T-helper 9 cell (primary cell): ENCODE results near the gene BCAS3.
"Not testable (repeated sequence)": the region's sequence is repeated elsewhere in the genome, so short reads cannot be mapped to it uniquely, and the experiment has no call there.

Source experiments
- DNase-seq: peaks from one replicate; pipeline ENCODE4 v3.0.0-alpha.2; 2020

BCAS3 gene

DNA sequence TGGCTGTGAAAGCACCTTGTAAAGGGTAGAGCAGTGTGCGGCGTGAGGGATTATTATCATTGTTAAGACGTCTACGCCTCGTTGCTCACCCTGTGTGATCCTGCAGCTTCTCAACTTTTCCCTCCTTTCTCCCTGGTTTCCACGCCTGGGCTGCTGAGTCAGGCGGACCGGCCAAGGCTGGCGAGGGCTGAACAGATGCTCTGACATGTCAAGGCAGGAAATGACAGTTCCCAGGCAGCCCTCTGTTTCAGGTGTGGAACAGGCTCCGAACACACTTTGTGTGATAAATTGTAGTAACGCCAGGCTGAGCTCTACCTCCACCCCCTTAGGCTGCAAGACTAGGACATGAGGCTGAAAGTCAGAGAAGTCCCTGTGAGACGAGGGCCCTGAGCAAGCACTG lies 676.0 kb downstream of the BCAS3 start:
- DNase-seq: no peak

DNA sequence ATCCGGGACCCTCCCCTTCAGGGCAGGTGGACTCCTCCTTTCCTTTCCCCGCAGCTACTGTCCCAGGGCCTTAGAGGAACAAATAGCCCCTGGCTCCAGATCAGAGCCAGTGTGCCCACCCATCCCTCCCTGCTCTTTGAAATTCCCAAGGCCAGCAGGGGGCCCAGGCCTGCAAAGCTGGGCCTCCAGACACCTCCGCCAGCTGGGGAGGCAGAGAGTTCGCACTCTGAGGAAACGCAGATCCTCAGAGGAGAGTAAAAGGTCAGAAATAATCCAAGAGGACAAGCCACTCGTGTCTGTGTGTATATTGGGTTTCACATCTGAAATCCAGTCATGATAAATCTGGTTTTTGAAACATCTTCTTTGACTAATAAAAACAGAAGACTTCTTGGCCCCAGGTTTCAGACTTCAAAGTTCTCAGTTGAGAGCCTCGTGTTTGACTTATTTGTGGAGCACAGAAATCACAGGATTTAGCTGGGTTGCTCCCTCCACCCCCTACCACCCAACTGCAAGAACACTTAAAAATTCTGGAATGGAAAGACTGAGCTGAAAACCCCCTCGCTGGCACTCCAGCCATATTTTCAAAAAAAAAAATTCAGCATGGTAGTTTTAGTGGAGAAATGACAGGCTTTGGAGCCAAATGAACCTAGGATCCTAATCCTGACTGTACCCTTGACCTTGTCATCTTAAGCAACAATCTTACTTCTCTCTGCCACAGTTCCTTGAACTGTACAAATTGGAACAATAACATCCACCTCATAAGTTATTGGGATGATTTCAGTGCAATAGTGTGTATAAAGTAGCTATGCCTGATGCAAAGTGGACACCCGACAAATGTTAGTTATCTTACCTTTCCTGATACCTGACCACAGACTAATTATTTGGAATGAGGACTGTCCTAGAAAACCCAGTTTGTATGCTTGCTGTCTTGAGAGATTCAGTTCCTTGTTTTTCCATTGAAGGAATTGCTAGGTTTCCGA lies 677.5 kb downstream of the BCAS3 start:
- no peak for DNase-seq

- not testable (repeated sequence) for DNase-seq
Observed at GRCh38 chr17:61357061-61357460, 679.4 kb downstream of the BCAS3 start.

GRCh38 chr17:61359513-61359912 lies 681.9 kb downstream of the BCAS3 start:
- not testable (repeated sequence) for DNase-seq

DNA sequence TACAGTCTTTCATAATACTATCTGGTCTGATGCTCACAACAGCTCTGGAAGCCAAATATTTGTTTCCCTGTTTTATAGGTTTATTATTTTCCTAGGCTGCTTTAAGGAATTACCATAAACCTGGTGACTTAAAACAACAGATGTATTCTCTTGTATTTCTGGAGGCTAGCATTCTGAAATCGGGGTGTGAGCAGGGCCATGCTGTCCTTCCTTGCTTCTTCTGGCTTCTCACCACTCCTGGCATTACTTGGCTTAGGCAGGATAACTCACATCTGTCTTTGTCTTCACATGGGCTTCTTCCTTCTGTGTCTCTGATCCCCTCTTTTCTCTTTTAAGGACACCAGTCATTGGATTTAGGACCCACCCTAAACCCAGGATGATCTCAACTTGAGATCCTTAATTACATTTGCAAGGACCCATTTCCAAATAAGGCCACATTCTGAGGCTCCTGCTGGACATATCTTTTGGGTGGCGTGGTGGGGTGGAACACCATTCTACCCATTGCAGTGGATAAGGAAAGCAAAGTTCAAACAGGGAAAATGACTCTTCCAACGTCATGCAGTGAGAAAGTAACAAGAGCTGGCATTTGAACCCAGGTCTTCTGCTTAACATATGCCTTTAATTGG lies 682.8 kb downstream of the BCAS3 start:
- no peak for DNase-seq

GRCh38 chr17:61361084-61361483 lies 683.4 kb downstream of the BCAS3 start:
- no peak for DNase-seq

- DNase-seq: no peak
Observed at GRCh38 chr17:61362396-61362795, 684.7 kb downstream of the BCAS3 start.

- DNase-seq: no peak
Observed at GRCh38 chr17:61362852-61363600, 685.4 kb downstream of the BCAS3 start.

GRCh38 chr17:61363601-61364462 lies 686.2 kb downstream of the BCAS3 start:
- no peak for DNase-seq

DNA sequence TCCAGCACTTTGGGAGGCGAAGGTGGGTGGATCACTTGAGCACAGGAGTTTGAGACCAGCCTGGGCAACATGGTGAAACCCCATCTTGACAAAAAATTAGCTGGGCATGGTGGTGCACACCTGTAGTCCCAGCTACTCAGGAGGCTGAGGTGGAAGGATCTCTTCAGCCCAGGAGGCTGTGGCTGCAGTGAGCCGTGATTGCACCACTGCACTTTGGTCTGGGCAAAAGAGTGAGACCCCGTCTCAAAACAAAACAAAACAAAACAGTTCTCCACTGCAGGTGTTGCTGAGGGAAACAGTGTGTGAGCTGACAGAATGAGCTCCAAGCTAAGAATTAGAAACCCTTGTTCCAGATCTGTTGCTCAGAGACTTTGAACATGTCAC lies 686.8 kb downstream of the BCAS3 start:
- DNase-seq: no peak

DNA sequence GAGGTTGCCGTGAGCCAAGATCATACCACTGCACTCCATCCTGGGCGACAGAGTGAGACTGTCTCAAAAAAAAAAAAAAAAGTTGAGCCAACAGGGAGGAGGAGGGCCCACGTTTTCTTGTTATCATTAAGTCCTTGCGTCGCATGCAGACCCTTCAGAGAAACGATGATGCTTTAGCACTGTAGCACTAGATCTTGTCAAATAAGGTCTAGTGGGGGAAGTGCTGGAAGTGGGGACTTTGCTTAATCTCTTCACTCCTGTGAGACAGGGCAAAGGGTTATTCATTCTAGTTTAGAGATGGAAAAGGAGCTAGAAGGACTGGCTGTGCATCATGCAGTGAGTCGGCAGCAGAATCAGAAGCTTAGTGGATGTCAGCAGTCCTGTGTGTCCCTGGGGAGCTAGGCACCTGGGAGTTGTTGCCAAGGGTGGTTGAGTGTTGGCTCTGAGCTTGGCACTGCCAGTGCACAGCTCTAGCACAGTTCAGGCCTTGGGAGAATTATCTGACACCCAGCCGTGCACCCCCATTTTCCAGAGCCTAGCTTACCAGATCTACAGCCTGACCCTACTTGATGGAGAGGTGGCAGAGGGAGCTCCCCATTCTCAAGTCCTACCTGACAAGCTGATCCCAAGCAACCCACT lies 688.5 kb downstream of the BCAS3 start:
- DNase-seq: no peak

DNA sequence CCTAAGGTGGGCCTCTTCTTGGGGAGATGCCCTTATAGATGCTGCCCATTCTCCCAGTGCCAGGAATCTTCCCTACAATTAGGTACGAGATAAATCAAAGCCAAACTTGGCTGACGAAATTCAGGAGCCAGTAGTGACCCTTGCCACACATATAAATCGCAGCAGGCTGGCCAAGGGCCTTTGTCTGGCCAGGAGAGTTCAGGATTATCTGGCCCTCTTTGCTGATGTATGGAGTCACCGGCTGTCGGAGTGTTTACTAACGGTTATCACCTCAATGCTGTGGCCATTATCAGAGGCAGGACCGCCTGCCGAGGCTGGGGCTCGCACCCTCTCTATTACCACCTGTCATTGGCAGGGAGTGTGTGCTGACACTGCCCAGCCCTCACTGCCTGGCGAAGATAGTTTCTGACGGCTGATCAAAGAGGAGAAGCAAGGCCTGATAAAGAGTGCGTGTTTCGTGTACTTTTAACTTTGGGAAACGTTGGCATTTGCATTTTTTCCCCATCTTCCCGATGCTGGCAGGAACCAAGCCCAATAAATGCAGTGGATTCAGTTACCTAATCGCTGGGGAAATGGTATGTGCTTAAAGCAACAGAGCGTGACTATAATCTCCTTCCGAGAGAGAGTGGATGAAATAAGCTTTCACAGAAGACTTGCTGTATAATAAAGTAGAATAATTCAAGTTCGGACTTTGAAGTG lies 689.2 kb downstream of the BCAS3 start:
- DNase-seq: no peak

DNA sequence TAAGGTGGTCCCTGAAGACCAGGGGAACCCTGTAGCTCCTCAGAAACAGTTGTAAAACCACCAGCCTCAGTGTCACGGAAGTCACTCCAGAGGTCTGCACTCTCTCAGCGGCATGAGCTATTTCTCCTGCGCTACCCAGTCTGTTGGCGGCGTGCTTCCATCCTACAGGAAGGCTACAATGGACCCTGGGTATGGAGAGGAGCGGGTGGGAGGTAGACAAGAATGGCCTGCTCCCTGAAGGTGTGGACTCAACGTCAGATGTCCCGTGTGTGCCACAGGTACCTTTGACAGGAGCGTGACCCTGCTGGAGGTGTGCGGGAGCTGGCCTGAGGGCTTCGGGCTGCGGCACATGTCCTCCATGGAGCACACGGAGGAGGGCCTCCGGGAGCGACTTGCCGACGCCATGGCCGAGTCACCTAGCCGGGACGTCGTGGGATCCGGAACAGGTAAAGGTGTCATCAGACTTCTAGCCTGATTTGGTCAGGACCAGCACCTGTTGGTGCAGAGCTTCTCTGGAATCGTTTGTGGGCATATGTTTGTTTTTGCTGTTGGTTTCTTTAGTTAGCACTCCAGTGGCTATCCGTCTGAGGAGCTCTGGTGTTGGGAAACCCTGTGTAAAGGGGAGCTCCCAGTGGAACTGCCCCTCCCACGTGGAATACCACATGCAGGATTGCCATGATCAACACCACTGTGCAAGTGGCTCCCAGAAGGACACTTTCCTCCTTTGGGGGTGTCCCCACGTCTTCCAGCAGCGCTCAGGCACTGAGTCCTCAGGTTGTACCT lies 690.6 kb downstream of the BCAS3 start:
- DNase-seq: no peak

GRCh38 chr17:61368832-61369450 lies 691.3 kb downstream of the BCAS3 start:
- no peak for DNase-seq

- no peak for DNase-seq
Observed at GRCh38 chr17:61369751-61370150, 692.1 kb downstream of the BCAS3 start.

DNA sequence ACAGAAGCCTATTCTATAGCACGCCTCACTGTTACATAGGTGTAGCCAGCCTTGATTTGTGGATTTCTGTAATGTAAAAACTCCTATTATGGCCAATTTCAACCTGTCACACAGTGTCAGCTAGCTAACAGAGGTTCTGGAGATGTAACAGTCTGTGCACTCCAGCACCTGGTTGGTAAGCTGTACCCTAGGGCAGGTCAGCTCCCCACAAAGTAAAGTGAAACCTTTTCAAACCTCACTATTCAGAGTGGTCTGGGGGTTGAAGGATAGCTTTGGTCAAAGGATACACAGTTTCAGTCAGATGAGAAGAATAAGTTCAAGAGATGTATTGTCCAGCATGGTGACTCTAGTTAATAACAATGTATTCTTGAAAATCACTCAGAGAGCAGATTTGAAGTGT lies 693.5 kb downstream of the BCAS3 start:
- no peak for DNase-seq

DNA sequence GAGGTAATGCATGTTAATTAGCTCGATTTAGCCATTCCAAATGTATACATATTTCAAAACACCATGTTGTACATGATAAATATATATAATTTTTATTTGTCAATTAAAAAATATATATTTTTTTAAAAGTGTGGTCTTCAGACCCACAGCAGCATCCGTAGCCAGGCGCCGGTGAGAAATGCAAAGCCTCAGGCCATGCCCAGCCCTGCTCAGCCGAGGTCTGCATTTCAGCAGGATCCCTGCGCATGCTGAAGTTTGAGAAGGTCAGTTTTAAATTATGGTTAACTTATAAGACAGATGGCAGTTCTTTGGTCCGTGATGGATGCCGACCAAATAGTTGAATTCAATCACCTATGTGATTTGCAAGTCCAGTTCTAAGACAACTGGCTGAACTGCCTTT lies 694.0 kb downstream of the BCAS3 start:
- DNase-seq: no peak

GRCh38 chr17:61372436-61372835 lies 694.8 kb downstream of the BCAS3 start:
- DNase-seq: no peak

GRCh38 chr17:61376931-61377838 lies 699.5 kb downstream of the BCAS3 start:
- DNase-seq: no peak
